ENCODE data around the gene SLC17A5.

DNA sequence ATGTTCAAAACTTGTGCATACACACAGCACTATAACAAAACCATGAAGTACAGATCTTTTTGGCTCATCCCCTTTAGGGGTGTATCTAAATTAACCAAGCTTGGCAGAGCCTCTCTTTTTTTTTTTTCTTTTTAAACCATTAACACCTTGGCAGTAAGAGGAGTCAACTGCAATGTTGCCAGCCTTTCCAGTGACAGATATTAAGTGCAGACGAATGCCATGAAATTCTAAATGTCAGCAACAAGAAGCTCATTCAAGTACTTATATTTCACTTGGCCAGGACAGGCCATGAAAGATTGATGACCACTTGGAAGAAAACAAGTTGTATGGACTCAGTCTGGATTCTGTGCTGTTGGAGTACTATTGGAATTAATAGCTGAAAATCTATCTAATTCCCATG is 49.8 kb downstream of the SLC17A5 start:
- TF ChIP-seq, protein P1, sequence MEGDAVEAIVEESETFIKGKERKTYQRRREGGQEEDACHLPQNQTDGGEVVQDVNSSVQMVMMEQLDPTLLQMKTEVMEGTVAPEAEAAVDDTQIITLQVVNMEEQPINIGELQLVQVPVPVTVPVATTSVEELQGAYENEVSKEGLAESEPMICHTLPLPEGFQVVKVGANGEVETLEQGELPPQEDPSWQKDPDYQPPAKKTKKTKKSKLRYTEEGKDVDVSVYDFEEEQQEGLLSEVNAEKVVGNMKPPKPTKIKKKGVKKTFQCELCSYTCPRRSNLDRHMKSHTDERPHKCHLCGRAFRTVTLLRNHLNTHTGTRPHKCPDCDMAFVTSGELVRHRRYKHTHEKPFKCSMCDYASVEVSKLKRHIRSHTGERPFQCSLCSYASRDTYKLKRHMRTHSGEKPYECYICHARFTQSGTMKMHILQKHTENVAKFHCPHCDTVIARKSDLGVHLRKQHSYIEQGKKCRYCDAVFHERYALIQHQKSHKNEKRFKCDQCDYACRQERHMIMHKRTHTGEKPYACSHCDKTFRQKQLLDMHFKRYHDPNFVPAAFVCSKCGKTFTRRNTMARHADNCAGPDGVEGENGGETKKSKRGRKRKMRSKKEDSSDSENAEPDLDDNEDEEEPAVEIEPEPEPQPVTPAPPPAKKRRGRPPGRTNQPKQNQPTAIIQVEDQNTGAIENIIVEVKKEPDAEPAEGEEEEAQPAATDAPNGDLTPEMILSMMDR (IDR thresholded peaks at IDR 0.05) = no peak
- TF ChIP-seq POLR2A (IDR thresholded peaks at IDR 0.05) (no peak), POLR2AphosphoS5 (IDR thresholded peaks at IDR 0.05) (no peak)
